Dendritic cell treated with granulocyte-macrophage colony-stimulating factor and Interleukin-4, amounts not matched to agents 40 ng/mL and 50 ng/mL, for 4 days (primary cell): ENCODE data around the gene NIT2.

Experiments
- H3K27ac Mint-ChIP-seq: one replicate; pipeline ENCODE4 v1.8.0; 2022; ENCODE audit warnings: mild to moderate bottlenecking, mixed read lengths
- H3K27me3 Mint-ChIP-seq: one replicate; pipeline ENCODE4 v1.8.0; 2022; ENCODE audit warnings: mild to moderate bottlenecking, mixed read lengths
- H3K36me3 Mint-ChIP-seq: one replicate; pipeline ENCODE4 v1.8.0; 2022; ENCODE audit warnings: low read depth, mixed read lengths
- H3K4me1 Mint-ChIP-seq: one replicate; pipeline ENCODE4 v1.8.0; 2022; ENCODE audit warnings: low read depth, mixed read lengths
- H3K4me3 Mint-ChIP-seq: one replicate; pipeline ENCODE4 v1.8.0; 2022; ENCODE audit warnings: mild to moderate bottlenecking, moderate library complexity, mixed read lengths
- H3K9me3 Mint-ChIP-seq: one replicate; pipeline ENCODE4 v1.8.0; 2022; ENCODE audit warnings: mixed read lengths
- intact Hi-C: fragments of 100-400 bp; cut with micrococcal nuclease; formaldehyde crosslinking; loops from one replicate; pipeline ENCODE4 v1.15.0; 2022

The NIT2 gene

GRCh38 chr3:100334488-100335351 is at the start of gene NIT2:
Gene NIT2 (plus strand): TSS chr3:100334757. CDS start chr3:100334792, 35 bp downstream.
- Mint-ChIP-seq H3K27ac (peak within 1 kb of the TSS; percentile 88), H3K36me3 (peaks cover 10% of the 10 kb centered on the region), H3K4me1 (peaks cover 25% of the 10 kb centered on the region), H3K27me3 (no peaks in the 10 kb centered on the region), H3K4me3 (peak within 1 kb of the TSS; percentile 87), H3K9me3 (no peaks in the 10 kb centered on the region)
- intact Hi-C loops: loop anchor here (2.0 to 10.0 kb wide), 2 partner anchors 66 to 160 kb away; partner anchors contain the start of genes LNP1, TMEM45A and TOMM70

- Mint-ChIP-seq H3K36me3 (peaks cover 64% of the 10 kb centered on the region), H3K9me3 (no peaks in the 10 kb centered on the region), H3K27ac (no peak overlapping the region), H3K27me3 (no peaks in the 10 kb centered on the region), H3K4me1 (peaks cover 8% of the 10 kb centered on the region), H3K4me3 (no peak overlapping the region)
- intact Hi-C loops: no loop called here
Observed at GRCh38 chr3:100288288-100288894, 46.2 kb upstream of the NIT2 start.

GRCh38 chr3:100289339-100289738 is 45.2 kb upstream of the NIT2 start:
- peaks cover 8% of the 10 kb centered on the region for H3K4me1 Mint-ChIP-seq
- no peaks in the 10 kb centered on the region for H3K9me3 Mint-ChIP-seq
- H3K4me3 Mint-ChIP-seq: no peak overlapping the region
- no peak overlapping the region for H3K27ac Mint-ChIP-seq
- peaks cover 64% of the 10 kb centered on the region for H3K36me3 Mint-ChIP-seq
- H3K27me3 Mint-ChIP-seq: no peaks in the 10 kb centered on the region
- intact Hi-C loops: no loop called here

GRCh38 chr3:100295089-100295488 is 39.5 kb upstream of the NIT2 start:
- intact Hi-C loops: no loop called here
- Mint-ChIP-seq H3K36me3 (peaks cover 68% of the 10 kb centered on the region), H3K4me3 (no peak overlapping the region), H3K9me3 (no peaks in the 10 kb centered on the region), H3K27me3 (no peaks in the 10 kb centered on the region), H3K27ac (no peak overlapping the region), H3K4me1 (no peaks in the 10 kb centered on the region)

- Mint-ChIP-seq H3K4me1 (no peaks in the 10 kb centered on the region), H3K9me3 (no peaks in the 10 kb centered on the region), H3K36me3 (peaks cover 73% of the 10 kb centered on the region), H3K27me3 (no peaks in the 10 kb centered on the region), H3K4me3 (no peak overlapping the region), H3K27ac (no peak overlapping the region)
- intact Hi-C loops: no loop called here
Observed at GRCh38 chr3:100297784-100298183, 36.8 kb upstream of the NIT2 start.

- intact Hi-C loops: no loop called here
- Mint-ChIP-seq H3K36me3 (peaks cover 76% of the 10 kb centered on the region), H3K27me3 (no peaks in the 10 kb centered on the region), H3K9me3 (no peaks in the 10 kb centered on the region), H3K27ac (no peak overlapping the region), H3K4me3 (no peak overlapping the region), H3K4me1 (no peaks in the 10 kb centered on the region)
Observed at GRCh38 chr3:100299016-100299415, 35.5 kb upstream of the NIT2 start.

GRCh38 chr3:100306695-100307094 is 27.9 kb upstream of the NIT2 start:
- Mint-ChIP-seq H3K36me3 (peaks cover 77% of the 10 kb centered on the region), H3K4me1 (no peaks in the 10 kb centered on the region), H3K27me3 (no peaks in the 10 kb centered on the region), H3K4me3 (no peak overlapping the region), H3K27ac (no peak overlapping the region), H3K9me3 (no peaks in the 10 kb centered on the region)
- intact Hi-C loops: loop anchor here (10.0 kb wide), 1 partner anchor 58 kb away; no protein-coding TSS in a partner anchor

- peaks cover 68% of the 10 kb centered on the region for H3K36me3 Mint-ChIP-seq
- H3K9me3 Mint-ChIP-seq: no peaks in the 10 kb centered on the region
- H3K27ac Mint-ChIP-seq: no peak overlapping the region
- intact Hi-C loops: loop anchor here (10.0 kb wide), 1 partner anchor 434 kb away; no protein-coding TSS in a partner anchor
- no peaks in the 10 kb centered on the region for H3K4me1 Mint-ChIP-seq
- no peaks in the 10 kb centered on the region for H3K27me3 Mint-ChIP-seq
- no peak overlapping the region for H3K4me3 Mint-ChIP-seq
Observed at GRCh38 chr3:100310355-100310965, 24.1 kb upstream of the NIT2 start.

GRCh38 chr3:100311011-100311410 is 23.5 kb upstream of the NIT2 start:
- Mint-ChIP-seq H3K27ac (no peak overlapping the region), H3K4me1 (no peaks in the 10 kb centered on the region), H3K27me3 (no peaks in the 10 kb centered on the region), H3K9me3 (no peaks in the 10 kb centered on the region), H3K4me3 (no peak overlapping the region), H3K36me3 (peaks cover 68% of the 10 kb centered on the region)
- intact Hi-C loops: loop anchor here (10.0 kb wide), 1 partner anchor 434 kb away; no protein-coding TSS in a partner anchor

- Mint-ChIP-seq H3K27me3 (no peaks in the 10 kb centered on the region), H3K4me1 (no peaks in the 10 kb centered on the region), H3K4me3 (no peak overlapping the region), H3K27ac (no peak overlapping the region), H3K9me3 (no peaks in the 10 kb centered on the region), H3K36me3 (peaks cover 61% of the 10 kb centered on the region)
- intact Hi-C loops: loop anchor here (1.0 to 10.0 kb wide), 2 partner anchors 274 to 428 kb away; no protein-coding TSS in a partner anchor
Observed at GRCh38 chr3:100316641-100317069, 17.9 kb upstream of the NIT2 start.

GRCh38 chr3:100317912-100318311 is 16.6 kb upstream of the NIT2 start:
- H3K4me1 Mint-ChIP-seq: no peaks in the 10 kb centered on the region
- H3K9me3 Mint-ChIP-seq: no peaks in the 10 kb centered on the region
- peaks cover 57% of the 10 kb centered on the region for H3K36me3 Mint-ChIP-seq
- intact Hi-C loops: loop anchor here (10.0 kb wide), 1 partner anchor 427 kb away; no protein-coding TSS in a partner anchor
- H3K27me3 Mint-ChIP-seq: no peaks in the 10 kb centered on the region
- no peak overlapping the region for H3K4me3 Mint-ChIP-seq
- H3K27ac Mint-ChIP-seq: no peak overlapping the region

GRCh38 chr3:100319951-100320350 is 14.6 kb upstream of the NIT2 start:
- H3K27me3 Mint-ChIP-seq: no peaks in the 10 kb centered on the region
- H3K27ac Mint-ChIP-seq: no peak overlapping the region
- H3K4me3 Mint-ChIP-seq: no peak overlapping the region
- H3K4me1 Mint-ChIP-seq: no peaks in the 10 kb centered on the region
- H3K9me3 Mint-ChIP-seq: no peaks in the 10 kb centered on the region
- H3K36me3 Mint-ChIP-seq: peaks cover 52% of the 10 kb centered on the region
- intact Hi-C loops: loop anchor here (10.0 kb wide), 1 partner anchor 425 kb away; no protein-coding TSS in a partner anchor

GRCh38 chr3:100324044-100324443 is 10.5 kb upstream of the NIT2 start:
- H3K4me1 Mint-ChIP-seq: no peaks in the 10 kb centered on the region

GRCh38 chr3:100325827-100326226 is 8.7 kb upstream of the NIT2 start:
- H3K36me3 Mint-ChIP-seq: peaks cover 37% of the 10 kb centered on the region
- H3K27me3 Mint-ChIP-seq: no peaks in the 10 kb centered on the region
- no peak overlapping the region for H3K27ac Mint-ChIP-seq
- H3K4me1 Mint-ChIP-seq: no peaks in the 10 kb centered on the region
- no peak overlapping the region for H3K4me3 Mint-ChIP-seq
- H3K9me3 Mint-ChIP-seq: peaks cover 9% of the 10 kb centered on the region
- intact Hi-C loops: no loop called here

More at GRCh38 chr3:100324044-100324443, 10.5 kb upstream of the NIT2 start:
- Mint-ChIP-seq H3K36me3 (peaks cover 47% of the 10 kb centered on the region), H3K9me3 (peaks cover 9% of the 10 kb centered on the region), H3K27ac (no peak overlapping the region), H3K27me3 (no peaks in the 10 kb centered on the region), H3K4me3 (no peak overlapping the region)
- intact Hi-C loops: no loop called here
